HepG2 (cell line): ENCODE measurements around the gene MST1R. TPM values are rescaled to one million over a fixed set of nuclear protein-coding genes. Genes with fewer than 3 reads are reported as not detected.

ENCODE experiments used
- AHR ChIP-seq: IDR thresholded peaks from 2 replicates; pipeline ENCODE4 v1.6.1; 2018; ENCODE audit warnings: missing genetic modification reagents, missing compliant biosample characterization
- BATF2 ChIP-seq: sonication (generic); formaldehyde crosslinking; IDR thresholded peaks from 2 replicates; pipeline ENCODE4 v1.8.0; 2022; ENCODE audit warnings: mild to moderate bottlenecking, missing genetic modification reagents, moderate library complexity
- CBFB ChIP-seq: sonication (generic); formaldehyde crosslinking; IDR thresholded peaks from 2 replicates; pipeline ENCODE4 v1.4.0; 2020; ENCODE audit warnings: missing genetic modification reagents
- CEBPZ ChIP-seq: IDR thresholded peaks from 2 replicates; pipeline ENCODE4 v1.6.1; 2012; ENCODE audit warnings: low read length, improper control_type of control experiment
- KIAA2018 ChIP-seq: sonication (generic); formaldehyde crosslinking; IDR thresholded peaks from 2 replicates; pipeline ENCODE4 v1.5.0; 2020; ENCODE audit warnings: mild to moderate bottlenecking, missing genetic modification reagents, borderline replicate concordance
- LBX2 ChIP-seq: sonication (generic); formaldehyde crosslinking; IDR thresholded peaks from 2 replicates; pipeline ENCODE4 v1.5.0; 2020; ENCODE audit warnings: missing genetic modification reagents, mild to moderate bottlenecking, borderline replicate concordance
- NFYB ChIP-seq: sonication (generic); formaldehyde crosslinking; IDR thresholded peaks from 2 replicates; pipeline ENCODE4 v1.4.0; 2020; ENCODE audit warnings: missing genetic modification reagents
- NPAS2 ChIP-seq: sonication (generic); formaldehyde crosslinking; IDR thresholded peaks from 2 replicates; pipeline ENCODE4 v1.8.0; 2022; ENCODE audit warnings: mild to moderate bottlenecking, missing genetic modification reagents, borderline replicate concordance
- PHB2 ChIP-seq: fragments of 450-650 bp; IDR thresholded peaks from 2 replicates; pipeline ENCODE4 v1.6.1; 2018; ENCODE audit not compliant: partially characterized antibody
- RBM39 ChIP-seq: fragments of 200-400 bp; formaldehyde crosslinking; IDR thresholded peaks from one replicate; pipeline ENCODE4 v1.6.1; 2018; ENCODE audit warnings: antibody characterized with exemption, mild to moderate bottlenecking, low read depth, low read length; ENCODE audit not compliant: poor library complexity, severe bottlenecking
- U2AF1 ChIP-seq: fragments of 200-400 bp; formaldehyde crosslinking; optimal IDR thresholded peaks from 2 replicates; pipeline ENCODE3; 2017; ENCODE audit warnings: mild to moderate bottlenecking, low read depth, low read length
- ZFP36L2 ChIP-seq: sonication (generic); formaldehyde crosslinking; IDR thresholded peaks from 2 replicates; pipeline ENCODE4 v1.4.0; 2020; ENCODE audit warnings: missing genetic modification reagents
- ZNF326 ChIP-seq: sonication (generic); formaldehyde crosslinking; IDR thresholded peaks from 2 replicates; pipeline ENCODE4 v1.4.0; 2020; ENCODE audit warnings: missing genetic modification reagents, borderline replicate concordance
- polyA plus RNA-seq, 8 experiments: library from polyadenylated mRNA; depleted of rRNA in 3 of 8; stranded (reverse) in 7 of 8; unstranded in 1 of 8; fragments of >200 nt; fragmentation: Illumina TruSeq in 4 of 8; extraction: Trizol in 4 of 8; gene quantifications; 2 replicates each; pipeline versions ENCODE4 v1.2.1 to v1.2.3, GENCODE V29; 2011 to 2016; ENCODE audit warnings: low read depth in 4 of 8, missing spikeins in 1 of 8, mixed read lengths in 1 of 8; ENCODE audit not compliant: insufficient read depth in 1 of 8
- total RNA-seq, 5 experiments: library from RNA; depleted of rRNA; stranded (reverse); fragments of >200 nt; fragmentation: Illumina TruSeq; extraction: Trizol; gene quantifications; 2 replicates each; pipeline ENCODE4 v1.2.3, GENCODE V29; 2016; ENCODE audit warnings: low read depth in 1 of 5

MST1R gene
- total and polyA plus RNA-seq, 2 of the 13 experiments (the other 11 are each of a cell fraction or from before 2014, with no cell fraction given) = 0.11 to 0.77 TPM

GRCh38 chr3:49939858-49940666, 36.4 kb upstream of the MST1R start, which contains the start of gene RBM6 (continued):
- TF ChIP-seq ZFP36L2 = peak; percentile 65; the same call in 1 of the 2 replicates
- peak; percentile 63; the same call in 1 of the 2 replicates for TF ChIP-seq BATF2 (CRISPR knock-in tag)
- peak; percentile 76 for TF ChIP-seq AHR (CRISPR knock-in tag)
- TF ChIP-seq CBFB = peak; percentile 49; the same call in 1 of the 2 replicates
- TF ChIP-seq PHB2 = no peak
- TF ChIP-seq U2AF1 = no peak
- no peak for TF ChIP-seq ZNF326 (CRISPR knock-in tag)
- TF ChIP-seq NPAS2 (CRISPR knock-in tag) = no peak
- TF ChIP-seq RBM39 = peak; percentile 88
- TF ChIP-seq LBX2 (CRISPR knock-in tag) = no peak
- TF ChIP-seq KIAA2018 = peak; percentile 88; the same call in 1 of the 2 replicates
- no peak for TF ChIP-seq CEBPZ
- TF ChIP-seq NFYB = peak; percentile 95
